Stimulated activated CD8-positive, alpha-beta memory T cell treated with anti-CD3 and anti-CD28 coated beads, Interleukin-7, amount 100 ng/mL, for 1 hour (primary cell): ENCODE measurements around the gene KIF6.

Experiments used
- DNase-seq, 2 donors: peaks; one replicate each; pipeline ENCODE4 v3.0.0-alpha.2; 2020; ENCODE audit warnings: low read depth in 2 of 2

KIF6 gene

GRCh38 chr6:39386487-39386886, 338.7 kb downstream of the KIF6 start:
- DNase-seq, result no peak

- no peak for DNase-seq
Observed at GRCh38 chr6:39381550-39382140, 343.6 kb downstream of the KIF6 start.

- DNase-seq, result no peak
Observed at GRCh38 chr6:39380837-39381549, 344.2 kb downstream of the KIF6 start.

- DNase-seq, result no peak
Observed at GRCh38 chr6:39378960-39379425, 346.2 kb downstream of the KIF6 start.

GRCh38 chr6:39378175-39378959, 346.8 kb downstream of the KIF6 start:
- DNase-seq, result no peak

- no peak for DNase-seq
Observed at GRCh38 chr6:39377539-39377950, 347.7 kb downstream of the KIF6 start.

GRCh38 chr6:39375405-39375804, 349.8 kb downstream of the KIF6 start:
- DNase-seq, result no peak

GRCh38 chr6:39370390-39370789, 354.8 kb downstream of the KIF6 start:
- DNase-seq, result no peak

- no peak for DNase-seq
Observed at GRCh38 chr6:39369987-39370386, 355.2 kb downstream of the KIF6 start.

GRCh38 chr6:39367700-39368099, 357.5 kb downstream of the KIF6 start:
- no peak for DNase-seq

- no peak for DNase-seq
Observed at GRCh38 chr6:39366931-39367618, 358.1 kb downstream of the KIF6 start.

- no peak for DNase-seq
Observed at GRCh38 chr6:39365281-39366074, 359.7 kb downstream of the KIF6 start.

- DNase-seq, result no peak
Observed at GRCh38 chr6:39363280-39363679, 361.9 kb downstream of the KIF6 start.

- DNase-seq, result no peak
Observed at GRCh38 chr6:39362487-39362865, 362.7 kb downstream of the KIF6 start.

- peak in 1 of 2 donors; percentile 12 for DNase-seq
Observed at GRCh38 chr6:39361657-39362486, 363.3 kb downstream of the KIF6 start.

- no peak for DNase-seq
Observed at GRCh38 chr6:39360378-39360777, 364.8 kb downstream of the KIF6 start.

GRCh38 chr6:39357998-39358686, 367.1 kb downstream of the KIF6 start:
- no peak for DNase-seq

GRCh38 chr6:39353698-39354315, 371.4 kb downstream of the KIF6 start:
- no peak for DNase-seq

GRCh38 chr6:39350723-39351505, 374.3 kb downstream of the KIF6 start:
- DNase-seq, result no peak
